ENCODE data around the gene RNASE13. TPM values are rescaled to one million over a fixed set of nuclear protein-coding genes. Genes with fewer than 3 reads are reported as not detected.
A peak's percentile ranks its signal among the peaks of the same experiment; 100 is the strongest.

RNASE13 gene
- total RNA-seq, 2 donors from 2014 or later: not detected

- no peak overlapping the region for H3K4me3 ChIP-seq (ENCODE audit: low read length)
- no peaks in the 10 kb centered on the region for H3K27me3 ChIP-seq (ENCODE audit: control insufficient read depth, insufficient read depth, low read length, poor library complexity, severe bottlenecking)
- no peaks in the 10 kb centered on the region for H3K9me3 Mint-ChIP-seq
- H3K27me3 Mint-ChIP-seq (ENCODE audit: insufficient read depth): peaks cover 32% of the 10 kb centered on the region
- no peaks in the 10 kb centered on the region for H3K9me3 ChIP-seq (ENCODE audit: control insufficient read depth, low read length)
- TF ChIP-seq, protein P1, sequence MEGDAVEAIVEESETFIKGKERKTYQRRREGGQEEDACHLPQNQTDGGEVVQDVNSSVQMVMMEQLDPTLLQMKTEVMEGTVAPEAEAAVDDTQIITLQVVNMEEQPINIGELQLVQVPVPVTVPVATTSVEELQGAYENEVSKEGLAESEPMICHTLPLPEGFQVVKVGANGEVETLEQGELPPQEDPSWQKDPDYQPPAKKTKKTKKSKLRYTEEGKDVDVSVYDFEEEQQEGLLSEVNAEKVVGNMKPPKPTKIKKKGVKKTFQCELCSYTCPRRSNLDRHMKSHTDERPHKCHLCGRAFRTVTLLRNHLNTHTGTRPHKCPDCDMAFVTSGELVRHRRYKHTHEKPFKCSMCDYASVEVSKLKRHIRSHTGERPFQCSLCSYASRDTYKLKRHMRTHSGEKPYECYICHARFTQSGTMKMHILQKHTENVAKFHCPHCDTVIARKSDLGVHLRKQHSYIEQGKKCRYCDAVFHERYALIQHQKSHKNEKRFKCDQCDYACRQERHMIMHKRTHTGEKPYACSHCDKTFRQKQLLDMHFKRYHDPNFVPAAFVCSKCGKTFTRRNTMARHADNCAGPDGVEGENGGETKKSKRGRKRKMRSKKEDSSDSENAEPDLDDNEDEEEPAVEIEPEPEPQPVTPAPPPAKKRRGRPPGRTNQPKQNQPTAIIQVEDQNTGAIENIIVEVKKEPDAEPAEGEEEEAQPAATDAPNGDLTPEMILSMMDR (conservative IDR thresholded peaks at IDR 0.05): no peak
- DNase-seq: no peak
- no peaks in the 10 kb centered on the region for H3K36me3 Mint-ChIP-seq (ENCODE audit: low read depth)
- no peaks in the 10 kb centered on the region for H3K36me3 ChIP-seq (ENCODE audit: control insufficient read depth, insufficient read depth, low read length)
- no peak overlapping the region for H3K27ac ChIP-seq (ENCODE audit: low read depth, low read length)
- H3K27ac Mint-ChIP-seq: no peak overlapping the region
- H3K9ac ChIP-seq (ENCODE audit: extremely low read depth, low read length, poor library complexity, severe bottlenecking): no peak overlapping the region
- 87 to 90% methylated on average over 11 to 12 of the region's 12 CpGs for WGBS, 2 experiments (ENCODE audit: insufficient coverage in 1 of 2, insufficient read length in 1 of 2)
- peaks cover 15% of the 10 kb centered on the region for H3K4me1 Mint-ChIP-seq
- no peak overlapping the region for H3K4me3 Mint-ChIP-seq
- H3K4me1 ChIP-seq (ENCODE audit: control insufficient read depth, insufficient read depth, low read length): no peaks in the 10 kb centered on the region
Observed at GRCh38 chr14:21030531-21030930, 4.1 kb downstream of the RNASE13 start.

- Histone ChIP-seq H3K4me3 (ENCODE audit: low read length) (no peak within 1 kb of the TSS), H3K9me3 (ENCODE audit: control insufficient read depth, low read length) (no peaks in the 10 kb centered on the region), H3K4me1 (ENCODE audit: control insufficient read depth, insufficient read depth, low read length) (no peaks in the 10 kb centered on the region), H3K27me3 (ENCODE audit: control insufficient read depth, insufficient read depth, low read length, poor library complexity, severe bottlenecking) (no peaks in the 10 kb centered on the region), H3K9ac (ENCODE audit: extremely low read depth, low read length, poor library complexity, severe bottlenecking) (no peak within 1 kb of the TSS), H3K36me3 (ENCODE audit: control insufficient read depth, insufficient read depth, low read length) (no peaks in the 10 kb centered on the region), H3K27ac (ENCODE audit: low read depth, low read length) (no peak within 1 kb of the TSS)
- no peak for DNase-seq
- TF ChIP-seq, protein P1 (conservative IDR thresholded peaks at IDR 0.05): no peak
- Mint-ChIP-seq H3K27me3 (ENCODE audit: insufficient read depth) (peaks cover 30% of the 10 kb centered on the region), H3K4me1 (peaks cover 15% of the 10 kb centered on the region), H3K27ac (no peak within 1 kb of the TSS), H3K9me3 (no peaks in the 10 kb centered on the region), H3K4me3 (no peak within 1 kb of the TSS), H3K36me3 (ENCODE audit: low read depth) (no peaks in the 10 kb centered on the region)
- 97 to 100% methylated on average over 1 to 4 of the region's 5 CpGs for WGBS, 2 experiments (ENCODE audit: insufficient coverage in 1 of 2, insufficient read length in 1 of 2)
Observed at GRCh38 chr14:21029917-21030316, 4.7 kb downstream of the RNASE13 start, which contains the start of gene TPPP2. TSS of gene TPPP2 (plus strand) at chr14:21030217. CDS start at chr14:21030582, 365 bp downstream.

DNA sequence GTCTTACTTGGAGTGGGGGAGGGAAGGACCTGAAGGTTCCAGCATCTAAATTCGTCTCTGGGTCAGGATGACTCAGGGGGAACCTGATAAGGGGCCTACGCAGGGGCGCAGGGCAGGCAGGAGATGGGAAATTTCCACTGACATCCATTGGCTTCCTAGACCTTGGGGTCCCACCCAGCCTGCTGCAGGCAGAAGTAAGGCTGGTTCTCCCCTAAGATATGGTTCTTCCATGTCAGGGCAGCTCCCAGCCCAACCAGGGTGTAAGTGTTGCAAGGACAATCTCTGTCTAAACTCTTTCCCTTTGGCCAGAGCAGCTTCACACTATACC, 7.7 kb downstream of the RNASE13 start:
- Mint-ChIP-seq H3K9me3 (no peaks in the 10 kb centered on the region), H3K36me3 (ENCODE audit: low read depth) (peaks cover 4% of the 10 kb centered on the region), H3K27ac (no peak overlapping the region), H3K4me3 (peak overlapping the region; percentile 28), H3K27me3 (ENCODE audit: insufficient read depth) (peaks cover 30% of the 10 kb centered on the region), H3K4me1 (peaks cover 39% of the 10 kb centered on the region)
- Histone ChIP-seq H3K4me1 (ENCODE audit: control insufficient read depth, insufficient read depth, low read length) (no peaks in the 10 kb centered on the region), H3K9me3 (ENCODE audit: control insufficient read depth, low read length) (no peaks in the 10 kb centered on the region), H3K36me3 (ENCODE audit: control insufficient read depth, insufficient read depth, low read length) (no peaks in the 10 kb centered on the region), H3K4me3 (ENCODE audit: low read length) (no peak overlapping the region), H3K27me3 (ENCODE audit: control insufficient read depth, insufficient read depth, low read length, poor library complexity, severe bottlenecking) (peaks cover 11% of the 10 kb centered on the region), H3K27ac (ENCODE audit: low read depth, low read length) (no peak overlapping the region), H3K9ac (ENCODE audit: extremely low read depth, low read length, poor library complexity, severe bottlenecking) (no peak overlapping the region)
- TF ChIP-seq, protein P1 (conservative IDR thresholded peaks at IDR 0.05): no peak
- 57 to 65% methylated on average over 2 to 3 of the region's 3 CpGs for WGBS, 2 experiments (ENCODE audit: insufficient coverage in 1 of 2, insufficient read length in 1 of 2)
- peak; percentile 51 for DNase-seq
